ENCODE data around the gene OR8K3.

Gene OR8K3

GRCh38 chr11:56353991-56354390, 39.0 kb downstream of the OR8K3 start, which contains the start of gene OR8J1:
OR8J1 (plus strand) TSS chr11:56354291; CDS start chr11:56360247, 5,956 bp downstream.
- Histone ChIP-seq H3K4me1 (ENCODE audit: control insufficient read depth in 1 of 2, insufficient read depth in 2 of 2, low read length in 2 of 2) (no peaks in the 10 kb centered on the region), H3K9me3 (ENCODE audit: control insufficient read depth in 1 of 2, low read length in 2 of 2) (no peaks in the 10 kb centered on the region), H3K27ac (ENCODE audit: low read depth, low read length) (no peak within 1 kb of the TSS), H3K4me3 (ENCODE audit: low read depth in 1 of 2, low read length in 2 of 2) (no peak within 1 kb of the TSS), H3K27me3 (ENCODE audit: control insufficient read depth in 1 of 2, insufficient read depth in 2 of 2, low read length in 2 of 2) (no peaks in the 10 kb centered on the region), H3K9ac (ENCODE audit: low read depth in 1 of 2, low read length in 2 of 2) (no peak within 1 kb of the TSS), H3K36me3 (ENCODE audit: control insufficient read depth in 1 of 2, insufficient read depth in 2 of 2, low read length in 2 of 2) (no peaks in the 10 kb centered on the region)

Data from duodenal mucosa (tissue), 2 donors.